HepG2 (cell line): Measurements from ENCODE around the gene ZNF48. TPM values are rescaled to one million over a fixed set of nuclear protein-coding genes. Genes with fewer than 3 reads are reported as not detected.
A peak's percentile ranks its signal among the peaks of the same experiment; 100 is the strongest.

Experiments used
- ARID2 ChIP-seq: sonication (generic); formaldehyde crosslinking; IDR thresholded peaks from 2 replicates; pipeline ENCODE4 v1.8.1; 2022; ENCODE audit warnings: mild to moderate bottlenecking, missing genetic modification reagents, borderline replicate concordance
- DRAP1 ChIP-seq: IDR thresholded peaks from 2 replicates; pipeline ENCODE4 v1.6.1; 2016; ENCODE audit warnings: missing genetic modification reagents, missing compliant biosample characterization
- NCOA1 ChIP-seq: sonication (generic); formaldehyde crosslinking; IDR thresholded peaks from 2 replicates; pipeline ENCODE4 v1.9.0; 2021; ENCODE audit warnings: missing genetic modification reagents
- NRL ChIP-seq: sonication (generic); formaldehyde crosslinking; IDR thresholded peaks from 2 replicates; pipeline ENCODE4 v1.5.0; 2020; ENCODE audit warnings: missing genetic modification reagents, mild to moderate bottlenecking, moderate library complexity, borderline replicate concordance
- RAD21 ChIP-seq: fragments of 450-650 bp; formaldehyde crosslinking; IDR thresholded peaks from 2 replicates; pipeline ENCODE4 v1.5.0; 2020; ENCODE audit warnings: mild to moderate bottlenecking
- REPIN1 ChIP-seq: sonication (generic); formaldehyde crosslinking; IDR thresholded peaks from 2 replicates; pipeline ENCODE4 v1.8.0; 2022; ENCODE audit warnings: missing genetic modification reagents, low read depth, mild to moderate bottlenecking, borderline replicate concordance
- SIN3A ChIP-seq: IDR thresholded peaks from 2 replicates; pipeline ENCODE4 v1.6.1; 2011; ENCODE audit warnings: low read depth, mild to moderate bottlenecking, control low read depth, low read length, borderline replicate concordance
- SNAI1 ChIP-seq: sonication (generic); formaldehyde crosslinking; IDR thresholded peaks from 2 replicates; pipeline ENCODE4 v1.5.0; 2020; ENCODE audit warnings: mild to moderate bottlenecking, missing genetic modification reagents, borderline replicate concordance
- ZFYVE20 ChIP-seq: sonication (generic); formaldehyde crosslinking; IDR thresholded peaks from 2 replicates; pipeline ENCODE4 v1.8.0; 2023; ENCODE audit warnings: low read depth, mild to moderate bottlenecking, moderate library complexity, missing genetic modification reagents, borderline replicate concordance
- ZNF205 ChIP-seq: IDR thresholded peaks from 2 replicates; pipeline ENCODE4 v1.6.1; 2018; ENCODE audit warnings: missing biosample characterization, missing genetic modification reagents
- ZNF607 ChIP-seq: sonication (generic); formaldehyde crosslinking; IDR thresholded peaks from 2 replicates; pipeline ENCODE4 v1.5.1; 2020; ENCODE audit warnings: missing genetic modification reagents, mild to moderate bottlenecking, borderline replicate concordance
- polyA plus RNA-seq, 8 experiments: library from polyadenylated mRNA; depleted of rRNA in 3 of 8; stranded (reverse) in 7 of 8; unstranded in 1 of 8; fragments of >200 nt; fragmentation: Illumina TruSeq in 4 of 8; extraction: Trizol in 4 of 8; gene quantifications; 2 replicates each; pipeline versions ENCODE4 v1.2.1 to v1.2.3, GENCODE V29; 2011 to 2016; ENCODE audit warnings: low read depth in 4 of 8, missing spikeins in 1 of 8, mixed read lengths in 1 of 8; ENCODE audit not compliant: insufficient read depth in 1 of 8
- total RNA-seq, 5 experiments: library from RNA; depleted of rRNA; stranded (reverse); fragments of >200 nt; fragmentation: Illumina TruSeq; extraction: Trizol; gene quantifications; 2 replicates each; pipeline ENCODE4 v1.2.3, GENCODE V29; 2016; ENCODE audit warnings: low read depth in 1 of 5
- TF ChIP-seq, protein P1 (sequence below): sonication (generic); formaldehyde crosslinking; conservative IDR thresholded peaks from 2 replicates; pipeline ENCODE4 v1.8.1; 2023; ENCODE audit warnings: missing genetic modification reagents
- TF ChIP-seq, protein P2 (sequence below): sonication (generic); formaldehyde crosslinking; IDR thresholded peaks from 2 replicates; pipeline ENCODE4 v1.9.0; 2022; ENCODE audit warnings: missing genetic modification reagents, mild to moderate bottlenecking, borderline replicate concordance
- TF ChIP-seq, protein P3 (sequence below): sonication (generic); formaldehyde crosslinking; IDR thresholded peaks from 2 replicates; pipeline ENCODE4 v1.5.0; 2020; ENCODE audit warnings: mild to moderate bottlenecking, missing genetic modification reagents, borderline replicate concordance

The ZNF48 gene
- total and polyA plus RNA-seq, 2 of the 13 experiments (the other 11 are each of a cell fraction or from before 2014, with no cell fraction given): 9.9 to 12.3 TPM

DNA sequence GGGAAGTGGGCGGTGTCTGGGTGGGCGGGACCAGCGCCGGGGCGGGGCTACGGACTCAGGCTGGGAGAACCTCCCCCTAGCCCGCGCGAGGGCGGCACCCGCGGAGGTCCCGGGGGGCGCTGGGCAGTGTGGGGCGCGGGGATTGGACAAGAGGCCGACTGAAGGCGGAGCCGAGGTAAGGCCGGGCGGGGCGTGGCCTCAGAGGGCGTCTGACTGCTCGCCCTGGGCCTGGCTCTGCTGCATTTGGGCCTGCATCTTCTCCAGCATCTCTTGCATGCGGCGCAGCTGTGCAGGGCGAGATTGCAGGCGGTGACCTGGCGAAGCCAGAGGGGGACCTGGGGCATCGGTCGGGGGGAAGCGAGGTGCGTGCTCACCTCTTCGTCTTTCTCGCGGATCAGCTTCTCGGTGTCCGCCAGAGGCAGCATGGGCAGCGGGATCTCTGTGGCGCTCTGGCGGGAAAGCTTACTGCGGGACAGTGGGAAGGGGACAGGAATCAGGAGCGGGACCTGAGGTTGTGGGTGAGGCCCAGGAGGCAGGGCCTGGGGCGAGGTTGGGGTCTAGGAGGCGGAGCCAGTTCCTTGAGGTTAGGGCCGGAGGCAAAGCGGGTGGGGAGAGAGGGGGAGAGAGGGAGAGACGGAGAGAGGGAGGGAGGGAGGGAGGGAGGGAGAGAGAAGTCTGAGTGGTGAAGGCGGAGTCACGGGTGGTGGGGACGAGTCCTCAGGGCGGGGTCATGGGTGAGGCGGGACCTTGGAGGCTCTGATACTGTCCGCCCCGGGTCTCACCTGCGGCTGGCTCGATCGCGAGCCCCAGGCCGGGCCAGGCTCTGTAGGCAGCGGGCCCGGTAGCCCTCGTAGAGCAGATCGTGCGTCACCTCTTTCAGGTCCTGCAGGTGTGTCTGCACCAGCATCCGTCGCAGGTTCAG is 16.7 kb upstream of the ZNF48 start (continued):
- TF ChIP-seq NRL (CRISPR knock-in tag) (peak; percentile 78), SNAI1 (CRISPR knock-in tag) (0 out of 2 replicates have a peak, but pooled peaks have one; percentile 83), RAD21 (peak; percentile 55), ZFYVE20 (CRISPR knock-in tag) (no peak), NCOA1 (CRISPR knock-in tag) (peak; percentile 79), ZNF205 (CRISPR knock-in tag) (peak; percentile 82; the same call in 1 of the 2 replicates), DRAP1 (CRISPR knock-in tag) (peak; percentile 94), SIN3A (peak; percentile 42; the same call in 1 of the 2 replicates), ZNF607 (CRISPR knock-in tag) (peak; percentile 70; the same call in 1 of the 2 replicates), REPIN1 (CRISPR knock-in tag) (peak; percentile 85), ARID2 (CRISPR knock-in tag) (peak; percentile 75; the same call in 1 of the 2 replicates)
- TF ChIP-seq, protein P1, sequence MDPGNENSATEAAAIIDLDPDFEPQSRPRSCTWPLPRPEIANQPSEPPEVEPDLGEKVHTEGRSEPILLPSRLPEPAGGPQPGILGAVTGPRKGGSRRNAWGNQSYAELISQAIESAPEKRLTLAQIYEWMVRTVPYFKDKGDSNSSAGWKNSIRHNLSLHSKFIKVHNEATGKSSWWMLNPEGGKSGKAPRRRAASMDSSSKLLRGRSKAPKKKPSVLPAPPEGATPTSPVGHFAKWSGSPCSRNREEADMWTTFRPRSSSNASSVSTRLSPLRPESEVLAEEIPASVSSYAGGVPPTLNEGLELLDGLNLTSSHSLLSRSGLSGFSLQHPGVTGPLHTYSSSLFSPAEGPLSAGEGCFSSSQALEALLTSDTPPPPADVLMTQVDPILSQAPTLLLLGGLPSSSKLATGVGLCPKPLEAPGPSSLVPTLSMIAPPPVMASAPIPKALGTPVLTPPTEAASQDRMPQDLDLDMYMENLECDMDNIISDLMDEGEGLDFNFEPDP (CRISPR knock-in tag): peak; percentile 75; the same call in 1 of the 2 replicates
- TF ChIP-seq, protein P2, sequence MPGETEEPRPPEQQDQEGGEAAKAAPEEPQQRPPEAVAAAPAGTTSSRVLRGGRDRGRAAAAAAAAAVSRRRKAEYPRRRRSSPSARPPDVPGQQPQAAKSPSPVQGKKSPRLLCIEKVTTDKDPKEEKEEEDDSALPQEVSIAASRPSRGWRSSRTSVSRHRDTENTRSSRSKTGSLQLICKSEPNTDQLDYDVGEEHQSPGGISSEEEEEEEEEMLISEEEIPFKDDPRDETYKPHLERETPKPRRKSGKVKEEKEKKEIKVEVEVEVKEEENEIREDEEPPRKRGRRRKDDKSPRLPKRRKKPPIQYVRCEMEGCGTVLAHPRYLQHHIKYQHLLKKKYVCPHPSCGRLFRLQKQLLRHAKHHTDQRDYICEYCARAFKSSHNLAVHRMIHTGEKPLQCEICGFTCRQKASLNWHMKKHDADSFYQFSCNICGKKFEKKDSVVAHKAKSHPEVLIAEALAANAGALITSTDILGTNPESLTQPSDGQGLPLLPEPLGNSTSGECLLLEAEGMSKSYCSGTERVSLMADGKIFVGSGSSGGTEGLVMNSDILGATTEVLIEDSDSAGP (CRISPR knock-in tag): peak; percentile 83
- TF ChIP-seq, protein P3, sequence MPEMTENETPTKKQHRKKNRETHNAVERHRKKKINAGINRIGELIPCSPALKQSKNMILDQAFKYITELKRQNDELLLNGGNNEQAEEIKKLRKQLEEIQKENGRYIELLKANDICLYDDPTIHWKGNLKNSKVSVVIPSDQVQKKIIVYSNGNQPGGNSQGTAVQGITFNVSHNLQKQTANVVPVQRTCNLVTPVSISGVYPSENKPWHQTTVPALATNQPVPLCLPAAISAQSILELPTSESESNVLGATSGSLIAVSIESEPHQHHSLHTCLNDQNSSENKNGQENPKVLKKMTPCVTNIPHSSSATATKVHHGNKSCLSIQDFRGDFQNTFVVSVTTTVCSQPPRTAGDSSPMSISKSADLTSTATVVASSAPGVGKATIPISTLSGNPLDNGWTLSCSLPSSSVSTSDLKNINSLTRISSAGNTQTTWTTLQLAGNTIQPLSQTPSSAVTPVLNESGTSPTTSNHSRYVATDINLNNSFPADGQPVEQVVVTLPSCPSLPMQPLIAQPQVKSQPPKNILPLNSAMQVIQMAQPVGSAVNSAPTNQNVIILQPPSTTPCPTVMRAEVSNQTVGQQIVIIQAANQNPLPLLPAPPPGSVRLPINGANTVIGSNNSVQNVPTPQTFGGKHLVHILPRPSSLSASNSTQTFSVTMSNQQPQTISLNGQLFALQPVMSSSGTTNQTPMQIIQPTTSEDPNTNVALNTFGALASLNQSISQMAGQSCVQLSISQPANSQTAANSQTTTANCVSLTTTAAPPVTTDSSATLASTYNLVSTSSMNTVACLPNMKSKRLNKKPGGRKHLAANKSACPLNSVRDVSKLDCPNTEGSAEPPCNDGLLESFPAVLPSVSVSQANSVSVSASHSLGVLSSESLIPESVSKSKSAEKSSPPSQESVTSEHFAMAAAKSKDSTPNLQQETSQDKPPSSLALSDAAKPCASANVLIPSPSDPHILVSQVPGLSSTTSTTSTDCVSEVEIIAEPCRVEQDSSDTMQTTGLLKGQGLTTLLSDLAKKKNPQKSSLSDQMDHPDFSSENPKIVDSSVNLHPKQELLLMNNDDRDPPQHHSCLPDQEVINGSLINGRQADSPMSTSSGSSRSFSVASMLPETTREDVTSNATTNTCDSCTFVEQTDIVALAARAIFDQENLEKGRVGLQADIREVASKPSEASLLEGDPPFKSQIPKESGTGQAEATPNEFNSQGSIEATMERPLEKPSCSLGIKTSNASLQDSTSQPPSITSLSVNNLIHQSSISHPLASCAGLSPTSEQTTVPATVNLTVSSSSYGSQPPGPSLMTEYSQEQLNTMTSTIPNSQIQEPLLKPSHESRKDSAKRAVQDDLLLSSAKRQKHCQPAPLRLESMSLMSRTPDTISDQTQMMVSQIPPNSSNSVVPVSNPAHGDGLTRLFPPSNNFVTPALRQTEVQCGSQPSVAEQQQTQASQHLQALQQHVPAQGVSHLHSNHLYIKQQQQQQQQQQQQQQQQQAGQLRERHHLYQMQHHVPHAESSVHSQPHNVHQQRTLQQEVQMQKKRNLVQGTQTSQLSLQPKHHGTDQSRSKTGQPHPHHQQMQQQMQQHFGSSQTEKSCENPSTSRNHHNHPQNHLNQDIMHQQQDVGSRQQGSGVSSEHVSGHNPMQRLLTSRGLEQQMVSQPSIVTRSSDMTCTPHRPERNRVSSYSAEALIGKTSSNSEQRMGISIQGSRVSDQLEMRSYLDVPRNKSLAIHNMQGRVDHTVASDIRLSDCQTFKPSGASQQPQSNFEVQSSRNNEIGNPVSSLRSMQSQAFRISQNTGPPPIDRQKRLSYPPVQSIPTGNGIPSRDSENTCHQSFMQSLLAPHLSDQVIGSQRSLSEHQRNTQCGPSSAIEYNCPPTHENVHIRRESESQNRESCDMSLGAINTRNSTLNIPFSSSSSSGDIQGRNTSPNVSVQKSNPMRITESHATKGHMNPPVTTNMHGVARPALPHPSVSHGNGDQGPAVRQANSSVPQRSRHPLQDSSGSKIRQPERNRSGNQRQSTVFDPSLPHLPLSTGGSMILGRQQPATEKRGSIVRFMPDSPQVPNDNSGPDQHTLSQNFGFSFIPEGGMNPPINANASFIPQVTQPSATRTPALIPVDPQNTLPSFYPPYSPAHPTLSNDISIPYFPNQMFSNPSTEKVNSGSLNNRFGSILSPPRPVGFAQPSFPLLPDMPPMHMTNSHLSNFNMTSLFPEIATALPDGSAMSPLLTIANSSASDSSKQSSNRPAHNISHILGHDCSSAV (CRISPR knock-in tag): 0 out of 2 replicates have a peak, but pooled peaks have one; percentile 60
